Mesendoderm (in vitro differentiated cells): ENCODE data around the gene NOX5.
A peak's percentile ranks its signal among the peaks of the same experiment; 100 is the strongest.

Experiments used
- DNase-seq: peaks from one replicate; pipeline ENCODE4 v3.0.0; 2013
- H2AK5ac ChIP-seq: 2 replicates; pipeline ENCODE4 v1.6.1; 2013; ENCODE audit warnings: low read length, inconsistent platforms
- H2BK120ac ChIP-seq: 2 replicates; pipeline ENCODE4 v1.6.1; 2013; ENCODE audit warnings: low read depth, mild to moderate bottlenecking, low read length, moderate library complexity, mixed read lengths
- H2BK15ac ChIP-seq: replicated peaks from 2 replicates; pipeline ENCODE4 v1.6.1; 2013; ENCODE audit warnings: low read depth, mild to moderate bottlenecking, moderate library complexity
- H2BK5ac ChIP-seq: 2 replicates; pipeline ENCODE4 v1.6.1; 2013; ENCODE audit warnings: low read length, inconsistent platforms
- H3K18ac ChIP-seq: 2 replicates; pipeline ENCODE4 v1.6.1; 2013; ENCODE audit warnings: mild to moderate bottlenecking, low read length, mixed read lengths
- H3K23ac ChIP-seq: one replicate; pipeline ENCODE4 v1.6.1; 2013; ENCODE audit warnings: low read length
- H3K27ac ChIP-seq: 2 replicates; pipeline ENCODE4 v1.5.1; 2013; ENCODE audit warnings: low read depth, mild to moderate bottlenecking, inconsistent platforms, low read length, moderate library complexity
- H3K27me3 ChIP-seq: 2 replicates; pipeline ENCODE4 v1.6.1; 2013; ENCODE audit warnings: low read length, control low read depth, mild to moderate bottlenecking, inconsistent platforms; ENCODE audit not compliant: insufficient read depth, poor library complexity
- H3K36me3 ChIP-seq: 2 replicates; pipeline ENCODE4 v1.6.1; 2013; ENCODE audit warnings: low read length, inconsistent platforms; ENCODE audit not compliant: control insufficient read depth, insufficient read depth
- H3K4ac ChIP-seq: one replicate; pipeline ENCODE4 v1.6.1; 2013; ENCODE audit warnings: low read depth, mild to moderate bottlenecking, low read length, moderate library complexity
- H3K4me1 ChIP-seq: 2 replicates; pipeline ENCODE4 v1.6.1; 2013; ENCODE audit warnings: low read depth, low read length, inconsistent platforms; ENCODE audit not compliant: control insufficient read depth
- H3K4me2 ChIP-seq: 2 replicates; pipeline ENCODE4 v1.6.1; 2013; ENCODE audit warnings: low read length
- H3K4me3 ChIP-seq: 2 replicates; pipeline ENCODE4 v1.5.1; 2013; ENCODE audit warnings: mild to moderate bottlenecking, low read length
- H3K56ac ChIP-seq: one replicate; pipeline ENCODE4 v1.6.1; 2013; ENCODE audit warnings: low read length
- H3K79me1 ChIP-seq: 2 replicates; pipeline ENCODE4 v1.6.1; 2013; ENCODE audit warnings: low read length, inconsistent platforms
- H3K79me2 ChIP-seq: 2 replicates; pipeline ENCODE4 v1.6.1; 2013; ENCODE audit warnings: mild to moderate bottlenecking, low read length; ENCODE audit not compliant: control insufficient read depth, insufficient read depth
- H3K9ac ChIP-seq: 2 replicates; pipeline ENCODE4 v1.6.1; 2013; ENCODE audit warnings: low read length, inconsistent platforms
- H4K5ac ChIP-seq: one replicate; pipeline ENCODE4 v1.6.1; 2013; ENCODE audit warnings: low read length
- H4K8ac ChIP-seq: one replicate; pipeline ENCODE4 v1.6.1; 2013; ENCODE audit warnings: low read depth, mild to moderate bottlenecking, control low read depth, low read length, moderate library complexity
- WGBS: extraction: QIAGEN DNeasy Blood & Tissue Kit; methylation state at CpG from one replicate; pipeline ENCODE4 v1.1.7; 2013; ENCODE audit warnings: low lambda C conversion rate, missing lambda C conversion rate; ENCODE audit not compliant: insufficient coverage; ENCODE audit errors: extremely low coverage; 5-methylcytosine and 5-hydroxymethylcytosine counted together

Gene NOX5

GRCh38 chr15:69076756-69077155 lies 62.3 kb downstream of the NOX5 start:
- Histone ChIP-seq H3K4me3 (no peak overlapping the region), H3K4ac (no peak overlapping the region), H4K8ac (no peak overlapping the region), H3K27ac (no peak overlapping the region), H4K5ac (no peak overlapping the region), H3K27me3 (no peaks in the 10 kb centered on the region), H3K23ac (no peak overlapping the region), H3K9ac (no peak overlapping the region), H2BK5ac (no peak overlapping the region), H3K18ac (no peak overlapping the region), H3K79me2 (no peaks in the 10 kb centered on the region), H3K4me2 (no peak overlapping the region), H2AK5ac (no peak overlapping the region), H3K56ac (no peak overlapping the region), H3K79me1 (no peaks in the 10 kb centered on the region), H3K36me3 (no peaks in the 10 kb centered on the region), H2BK15ac (no peak overlapping the region), H2BK120ac (no peak overlapping the region), H3K4me1 (peaks cover 4% of the 10 kb centered on the region)
- no peak for DNase-seq
- WGBS = no CpG with 5 or more reads among the region's 1 CpG

- DNase-seq = no peak
- H3K79me1 ChIP-seq = no peaks in the 10 kb centered on the region
Measured at GRCh38 chr15:69078638-69079037, 64.1 kb downstream of the NOX5 start.

GRCh38 chr15:69080295-69081248 lies 66.1 kb downstream of the NOX5 start:
- no peaks in the 10 kb centered on the region for H3K27me3 ChIP-seq
- H3K4ac ChIP-seq = no peak overlapping the region
- H3K56ac ChIP-seq = no peak overlapping the region
- peaks cover 2% of the 10 kb centered on the region for H3K4me1 ChIP-seq
- no peak overlapping the region for H4K8ac ChIP-seq
- DNase-seq = peak; percentile 82
- H3K27ac ChIP-seq = no peak overlapping the region
- no peak overlapping the region for H2BK5ac ChIP-seq
- no peak overlapping the region for H2BK120ac ChIP-seq
- H3K4me2 ChIP-seq = no peak overlapping the region
- H3K18ac ChIP-seq = no peak overlapping the region
- H3K79me1 ChIP-seq = no peaks in the 10 kb centered on the region
- no peaks in the 10 kb centered on the region for H3K36me3 ChIP-seq
- no peak overlapping the region for H3K4me3 ChIP-seq
- H4K5ac ChIP-seq = no peak overlapping the region
- no peak overlapping the region for H2BK15ac ChIP-seq
- H3K9ac ChIP-seq = no peak overlapping the region
- no CpG with 5 or more reads among the region's 8 CpGs for WGBS
- H3K79me2 ChIP-seq = no peaks in the 10 kb centered on the region
- H2AK5ac ChIP-seq = no peak overlapping the region
- H3K23ac ChIP-seq = no peak overlapping the region

More at GRCh38 chr15:69078638-69079037, 64.1 kb downstream of the NOX5 start:
- Histone ChIP-seq H3K36me3 (no peaks in the 10 kb centered on the region), H3K79me2 (no peaks in the 10 kb centered on the region), H3K4ac (no peak overlapping the region), H2BK120ac (no peak overlapping the region), H2AK5ac (no peak overlapping the region), H4K8ac (no peak overlapping the region), H3K9ac (no peak overlapping the region), H2BK15ac (no peak overlapping the region), H3K18ac (no peak overlapping the region), H3K4me1 (peaks cover 4% of the 10 kb centered on the region), H3K56ac (no peak overlapping the region), H3K23ac (no peak overlapping the region), H4K5ac (no peak overlapping the region), H3K27me3 (no peaks in the 10 kb centered on the region), H3K27ac (no peak overlapping the region), H3K4me3 (no peak overlapping the region), H2BK5ac (no peak overlapping the region), H3K4me2 (no peak overlapping the region)
- no CpG with 5 or more reads among the region's 8 CpGs for WGBS

GRCh38 chr15:69081310-69082004 lies 67.0 kb downstream of the NOX5 start:
- Histone ChIP-seq H2BK120ac (no peak overlapping the region), H3K4ac (no peak overlapping the region), H4K5ac (no peak overlapping the region), H2AK5ac (no peak overlapping the region), H3K4me3 (no peak overlapping the region), H3K4me2 (no peak overlapping the region), H3K4me1 (peaks cover 4% of the 10 kb centered on the region), H3K27ac (no peak overlapping the region), H3K9ac (no peak overlapping the region), H4K8ac (no peak overlapping the region), H3K27me3 (no peaks in the 10 kb centered on the region), H3K18ac (no peak overlapping the region), H3K23ac (no peak overlapping the region), H3K79me2 (no peaks in the 10 kb centered on the region), H3K56ac (peak overlapping the region; percentile 26), H3K79me1 (no peaks in the 10 kb centered on the region), H3K36me3 (no peaks in the 10 kb centered on the region), H2BK15ac (no peak overlapping the region), H2BK5ac (no peak overlapping the region)
- WGBS = no CpG with 5 or more reads among the region's 10 CpGs
- peak; percentile 79 for DNase-seq

GRCh38 chr15:69082021-69082502 lies 67.6 kb downstream of the NOX5 start:
- no peak overlapping the region for H3K4ac ChIP-seq
- H2BK120ac ChIP-seq = no peak overlapping the region
- no peak overlapping the region for H4K8ac ChIP-seq
- H3K36me3 ChIP-seq = no peaks in the 10 kb centered on the region
- H3K9ac ChIP-seq = no peak overlapping the region
- H2BK5ac ChIP-seq = no peak overlapping the region
- no peak overlapping the region for H3K4me3 ChIP-seq
- no peak overlapping the region for H2BK15ac ChIP-seq
- H4K5ac ChIP-seq = no peak overlapping the region
- no peaks in the 10 kb centered on the region for H3K79me1 ChIP-seq
- H2AK5ac ChIP-seq = no peak overlapping the region
- no peaks in the 10 kb centered on the region for H3K79me2 ChIP-seq
- no peak for DNase-seq
- peak overlapping the region; percentile 30 for H3K56ac ChIP-seq
- H3K27ac ChIP-seq = no peak overlapping the region
- H3K18ac ChIP-seq = peak overlapping the region; percentile 13
- H3K4me2 ChIP-seq = no peak overlapping the region
- no peaks in the 10 kb centered on the region for H3K27me3 ChIP-seq
- H3K4me1 ChIP-seq = peaks cover 4% of the 10 kb centered on the region
- WGBS = no CpG with 5 or more reads among the region's 3 CpGs
- H3K23ac ChIP-seq = no peak overlapping the region
